Transverse colon (tissue), 3 donors: ENCODE measurements around the gene PRTFDC1.

ENCODE experiments used
- CTCF ChIP-seq, 5 experiments: fragments of 200-600 bp in 3 of 5; fragments of 450-650 bp in 2 of 5; sonication (generic) in 3 of 5; IDR thresholded peaks; 1 replicate in 2 of 5; 2 replicates in 3 of 5; pipeline ENCODE4 v1.5.1; 2016 to 2017; ENCODE audit warnings: antibody characterized with exemption in 5 of 5, inconsistent platforms in 3 of 5, mild to moderate bottlenecking in 2 of 5, moderate library complexity in 1 of 5
- POLR2A ChIP-seq: fragments of 450-650 bp; IDR thresholded peaks from one replicate; pipeline ENCODE4 v1.6.1; 2016; ENCODE audit warnings: antibody characterized with exemption, mild to moderate bottlenecking, moderate library complexity

- TF ChIP-seq CTCF (IDR thresholded peaks at IDR 0.05) (no peak), POLR2A (no peak)
These were observed 22.5 kb downstream of the PRTFDC1 start for GRCh38 chr10:24929904-24930303.
